GM12878 (cell line): Measurements from ENCODE around the gene GMDS. TPM values are rescaled to one million over a fixed set of nuclear protein-coding genes. Genes with fewer than 3 reads are reported as not detected.

ENCODE experiments used
- ATAC-seq: fragments of 200-7000 bp; cut with Tn5 transposase; 3 replicates; pipeline ENCODE4 v1.9.1; 2020; ENCODE audit warnings: mild to moderate bottlenecking, moderate library complexity
- BruUV-seq: library from RNA; stranded (reverse); fragments of 400-500 nt; replicated peaks from 2 replicates; lab custom pipeline; 2021; lab: Mats Ljungman, UMichigan
- CTCF ChIA-PET: fragments of 300-600 bp; sonication (Branson Sonifier 250); formaldehyde crosslinking; extraction: SDS; loops from one replicate; lab custom pipeline; 2021; ENCODE audit warnings: inconsistent platforms; lab: Yijun Ruan, JAX
- POLR2A ChIA-PET: fragments of 350-600 bp; formaldehyde crosslinking; extraction: SDS; loops from one replicate; lab custom pipeline; 2021; ENCODE audit warnings: inconsistent platforms; lab: Charles Lee
- RAD21 ChIA-PET: fragments of 300-600 bp; sonication (Branson Sonifier 250); formaldehyde crosslinking; loops from one replicate; lab custom pipeline; 2023; ENCODE audit warnings: antibody characterized with exemption; ENCODE audit not compliant: unreplicated experiment; lab: Charles Lee
- SMC1A ChIA-PET: fragments of 300-600 bp; sonication (Branson Sonifier 250); formaldehyde crosslinking; loops from one replicate; lab custom pipeline; 2023; ENCODE audit not compliant: unreplicated experiment, uncharacterized antibody; lab: Charles Lee
- DNase-seq: peaks from one replicate; pipeline ENCODE4 v3.0.0-alpha.2; 2011; ENCODE audit warnings: low read depth, low spot score
- FAIRE-seq: peaks from 3 replicates; lab custom pipeline; 2011; peaks lifted over from hg19 to GRCh38; lab: Jason Lieb, UNC
- H2AFZ ChIP-seq: 2 replicates; pipeline ENCODE4 v1.6.0; 2011; ENCODE audit warnings: low read depth, low read length, control low read depth; ENCODE audit not compliant: control insufficient read depth
- H3K27ac ChIP-seq: 2 replicates; pipeline ENCODE4 v1.5.1; 2011; ENCODE audit warnings: control low read depth; ENCODE audit not compliant: control insufficient read depth, insufficient read depth
- H3K27me3 ChIP-seq, 2 experiments: replicated peaks in 1 of 2; 2 replicates each; pipeline versions ENCODE4 v1.6.0 to v1.6.1; 2011; ENCODE audit warnings: low read length in 1 of 2; ENCODE audit not compliant: control insufficient read depth in 2 of 2, insufficient read depth in 2 of 2
- H3K36me3 ChIP-seq, 2 experiments: 2 replicates each; pipeline ENCODE4 v1.5.1; 2011; ENCODE audit warnings: low read length in 1 of 2; ENCODE audit not compliant: control insufficient read depth in 2 of 2, insufficient read depth in 2 of 2
- H3K4me1 ChIP-seq: 2 replicates; pipeline ENCODE4 v1.6.1; 2011; ENCODE audit warnings: mild to moderate bottlenecking, low read length, moderate library complexity, mixed read lengths; ENCODE audit not compliant: control insufficient read depth, insufficient read depth
- H3K4me2 ChIP-seq: 2 replicates; pipeline ENCODE4 v1.6.0; 2011; ENCODE audit warnings: control low read depth; ENCODE audit not compliant: control insufficient read depth, insufficient read depth
- H3K4me3 ChIP-seq: fragments of 200-600 bp; sonication (generic); 2 replicates; pipeline ENCODE4 v1.5.1; 2016
- H3K79me2 ChIP-seq: 2 replicates; pipeline ENCODE4 v1.6.0; 2011; ENCODE audit warnings: low read length; ENCODE audit not compliant: control insufficient read depth, insufficient read depth
- H3K9ac ChIP-seq: 2 replicates; pipeline ENCODE4 v1.8.0; 2011; ENCODE audit warnings: low read length, control low read depth, mixed read lengths; ENCODE audit not compliant: control insufficient read depth, insufficient read depth
- H3K9me3 ChIP-seq: replicated peaks from 3 replicates; pipeline ENCODE4 v1.5.1; 2011; ENCODE audit warnings: mild to moderate bottlenecking, low read length; ENCODE audit not compliant: control insufficient read depth, insufficient read depth
- H4K20me1 ChIP-seq: 2 replicates; pipeline ENCODE4 v1.6.0; 2011; ENCODE audit not compliant: control insufficient read depth, insufficient read depth
- CHD2 ChIP-seq: IDR thresholded peaks from 2 replicates; pipeline ENCODE4 v1.6.1; 2011; ENCODE audit warnings: low read depth, low read length, improper control_type of control experiment, borderline replicate concordance
- CREB1 ChIP-seq: IDR thresholded peaks from 2 replicates; pipeline ENCODE4 v1.6.1; 2012; ENCODE audit warnings: low read depth, mild to moderate bottlenecking, inconsistent platforms
- DPF2 ChIP-seq: fragments of 450-650 bp; IDR thresholded peaks from 2 replicates; pipeline ENCODE4 v1.6.1; 2017; ENCODE audit warnings: mild to moderate bottlenecking
- EP300 ChIP-seq, 2 experiments: fragments of 150-350 bp in 1 of 2; IDR thresholded peaks; 2 replicates each; pipeline ENCODE4 v1.6.1; 2011 to 2012; ENCODE audit warnings: low read depth in 2 of 2, low read length in 2 of 2, borderline replicate concordance in 1 of 2, improper control_type of control experiment in 1 of 2, inconsistent platforms in 1 of 2; ENCODE audit not compliant: control insufficient read depth in 1 of 2
- IRF3 ChIP-seq: fragments of 450-650 bp; IDR thresholded peaks from 2 replicates; pipeline ENCODE4 v1.6.1; 2014; ENCODE audit warnings: mild to moderate bottlenecking
- REST ChIP-seq: IDR thresholded peaks from 2 replicates; pipeline ENCODE4 v1.6.1; 2012; ENCODE audit warnings: mild to moderate bottlenecking, low read depth, low read length
- RFX5 ChIP-seq: IDR thresholded peaks from 2 replicates; pipeline ENCODE4 v1.6.1; 2011; ENCODE audit warnings: low read depth, low read length, improper control_type of control experiment
- SIX5 ChIP-seq: IDR thresholded peaks from 2 replicates; pipeline ENCODE4 v1.6.1; 2011; ENCODE audit warnings: mild to moderate bottlenecking, low read depth, low read length, moderate library complexity; ENCODE audit not compliant: severe bottlenecking
- TAF1 ChIP-seq: IDR thresholded peaks from 2 replicates; pipeline ENCODE4 v1.6.1; 2011; ENCODE audit warnings: mild to moderate bottlenecking, low read depth, low read length, borderline replicate concordance
- TARDBP ChIP-seq: IDR thresholded peaks from 2 replicates; pipeline ENCODE4 v1.6.1; 2016; ENCODE audit warnings: borderline replicate concordance
- WGBS: methylation state at CpG from one replicate; pipeline ENCODE4 v1.1.6; 2016; ENCODE audit warnings: low lambda C conversion rate; ENCODE audit not compliant: insufficient replicate concordance, insufficient coverage; ENCODE audit errors: missing lambda C conversion rate; 5-methylcytosine and 5-hydroxymethylcytosine counted together
- in situ Hi-C: fragments of 300-500 bp; cut with MboI; formaldehyde crosslinking; loops from 9 replicates; pipeline ENCODE4 v1.14.3; 2018; ENCODE audit warnings: mixed read lengths
- intact Hi-C: fragments of 100-400 bp; cut with micrococcal nuclease; formaldehyde crosslinking; loops from one replicate; pipeline ENCODE4 v1.14.2; 2022; ENCODE audit not compliant: unreplicated experiment
- polyA plus RNA-seq, 11 experiments: library from polyadenylated mRNA; depleted of rRNA in 4 of 11; unstranded in 6 of 11; stranded (reverse) in 5 of 11; fragments of >200 nt; fragmentation: Nextera tagmentation in 4 of 11; fragmentation: Illumina TruSeq in 1 of 11; extraction: Ambion mirVana in 4 of 11; extraction: Trizol in 1 of 11; gene quantifications; 1 replicate in 1 of 11; 2 replicates in 10 of 11; pipeline versions ENCODE4 v1.2.1 to v1.2.3, GENCODE V29; 2011 to 2016; ENCODE audit warnings: inconsistent platforms in 2 of 11, missing spikeins in 2 of 11, low read depth in 1 of 11
- total RNA-seq, 4 experiments: library from RNA; depleted of rRNA in 3 of 4; stranded (reverse); fragments of >200 nt in 3 of 4; fragmentation: Illumina TruSeq in 1 of 4; extraction: Trizol in 1 of 4; gene quantifications; 2 replicates each; pipeline versions ENCODE4 v1.2.1 to v1.2.3, GENCODE V29; 2013 to 2021

The GMDS gene
- total and polyA plus RNA-seq, 10 of the 15 experiments (the other 5 are each of a cell fraction or from before 2014, with no cell fraction given), result 0.61 to 53.8 (median 29.3) TPM

GRCh38 chr6:2204272-2204671 is 41.1 kb downstream of the GMDS start:
- SMC1A ChIA-PET, result no interaction called here
- no TSS peak for BruUV-seq

More at GRCh38 chr6:2204272-2204671, 41.1 kb downstream of the GMDS start:
- no peaks in the 10 kb centered on the region for H4K20me1 ChIP-seq
- H2AFZ ChIP-seq, result no peak overlapping the region
- H3K36me3 ChIP-seq, result no peaks in the 10 kb centered on the region
- no peak overlapping the region for H3K4me3 ChIP-seq
- ChIA-PET POLR2A (no interaction called here), RAD21 (no interaction called here), CTCF (no interaction called here)
- TF ChIP-seq CHD2 (no peak), REST (no peak), EP300 (IDR thresholded peaks at IDR 0.05; ENCODE audit: borderline replicate concordance in 1 of 2, control insufficient read depth in 1 of 2, low read depth in 2 of 2, low read length in 2 of 2) (no peak), CREB1 (no peak), IRF3 (no peak), SIX5 (no peak), RFX5 (no peak), TAF1 (no peak), TARDBP (no peak), DPF2 (no peak)
- FAIRE-seq (no peak), DNase-seq (no peak), ATAC-seq (no peak)
- WGBS, result 68% methylated on average over 2 of the region's 2 CpGs
- no peaks in the 10 kb centered on the region for H3K79me2 ChIP-seq
- H3K4me1 ChIP-seq, result no peaks in the 10 kb centered on the region
- no peak overlapping the region for H3K27ac ChIP-seq
- H3K4me2 ChIP-seq, result no peak overlapping the region
- H3K27me3 ChIP-seq, result no peaks in the 10 kb centered on the region
- in situ Hi-C loops, result no loop called here
- H3K9ac ChIP-seq, result no peak overlapping the region
- intact Hi-C loops, result no loop called here
- no peaks in the 10 kb centered on the region for H3K9me3 ChIP-seq
